ENCODE measurements around the gene ALDH6A1. TPM values are rescaled to one million over a fixed set of nuclear protein-coding genes. Genes with fewer than 3 reads are reported as not detected.
A peak's percentile ranks its signal among the peaks of the same experiment; 100 is the strongest.

The ALDH6A1 gene
- total and polyA plus RNA-seq, 2 of the 13 experiments (the other 11 are each of a cell fraction or from before 2014, with no cell fraction given), result 26.9 to 49.9 TPM

GRCh38 chr14:74018586-74019407, 65.5 kb downstream of the ALDH6A1 start, which contains the start of the genes BBOF1 and ENTPD5 (continued):
- TF ChIP-seq ZSCAN29 (CRISPR knock-in tag; conservative IDR thresholded peaks at IDR 0.05) (no peak), ZNF639 (CRISPR knock-in tag; conservative IDR thresholded peaks at IDR 0.05) (0 out of 2 replicates have a peak, but pooled peaks have one; percentile 19), HMGXB4 (CRISPR knock-in tag; IDR thresholded peaks at IDR 0.05; ENCODE audit: borderline replicate concordance in 1 of 2, low read depth in 1 of 2) (peak; percentile 24 to 74; a peak in 3 of 4 replicates), CC2D1A (CRISPR knock-in tag; IDR thresholded peaks at IDR 0.05) (no peak), FOXO4 (CRISPR knock-in tag; conservative IDR thresholded peaks at IDR 0.05) (no peak), ZNF337 (CRISPR knock-in tag; IDR thresholded peaks at IDR 0.05; ENCODE audit: borderline replicate concordance, low read depth) (0 out of 2 replicates have a peak, but pooled peaks have one; percentile 26), THAP9 (CRISPR knock-in tag; IDR thresholded peaks at IDR 0.05; ENCODE audit: borderline replicate concordance) (no peak), MTF1 (CRISPR knock-in tag; IDR thresholded peaks at IDR 0.05) (no peak), ZNF101 (CRISPR knock-in tag; IDR thresholded peaks at IDR 0.05; ENCODE audit: borderline replicate concordance, low read depth) (no peak), ZNF512 (CRISPR knock-in tag; IDR thresholded peaks at IDR 0.05) (peak; percentile 25; the same call in 1 of the 2 replicates), HHEX (CRISPR knock-in tag; IDR thresholded peaks at IDR 0.05) (no peak), BORCS8-MEF2B (CRISPR knock-in tag; IDR thresholded peaks at IDR 0.05) (peak; percentile 45; the same call in 1 of the 2 replicates), MYPOP (CRISPR knock-in tag; IDR thresholded peaks at IDR 0.05) (peak; percentile 75), MAFF (IDR thresholded peaks at IDR 0.05; ENCODE audit: low read depth, low read length) (no peak), ARNTL (CRISPR knock-in tag; IDR thresholded peaks at IDR 0.05) (no peak), HOXA5 (CRISPR knock-in tag; IDR thresholded peaks at IDR 0.05) (0 out of 2 replicates have a peak, but pooled peaks have one; percentile 49), ZSCAN12 (CRISPR knock-in tag; IDR thresholded peaks at IDR 0.05) (no peak)

All from HepG2 (cell line).